A549 (cell line): Measurements from ENCODE around the gene PHEX. TPM values are rescaled to one million over a fixed set of nuclear protein-coding genes. Genes with fewer than 3 reads are reported as not detected.

Source experiments
- ATAC-seq, 2 experiments: fragments of 200-7000 bp in 1 of 2; fragments of >200 bp in 1 of 2; cut with Nextera tagmentation in 1 of 2; cut with Tn5 transposase in 1 of 2; 3 replicates each; pipeline versions ENCODE4 v1.8.0 to v1.9.1; 2018 to 2020; ENCODE audit warnings: mild to moderate bottlenecking in 1 of 2, moderate library complexity in 1 of 2
- CTCF ChIA-PET: fragments of 300-600 bp; sonication (Branson Sonifier 250); formaldehyde crosslinking; extraction: SDS; loops from one replicate; lab custom pipeline; 2021; ENCODE audit warnings: antibody characterized with exemption, inconsistent platforms; lab: Yijun Ruan, JAX
- POLR2A ChIA-PET: fragments of 350-600 bp; formaldehyde crosslinking; extraction: SDS; loops from one replicate; lab custom pipeline; 2021; ENCODE audit warnings: antibody characterized with exemption, inconsistent platforms; lab: Yijun Ruan, JAX
- DNase-seq, 2 experiments: peaks; one replicate each; pipeline versions ENCODE4 v3.0.0 to v3.0.0-alpha.2; 2011 to 2016; ENCODE audit warnings: low read depth in 1 of 2, low spot score in 1 of 2
- FAIRE-seq: peaks from 2 replicates; lab custom pipeline; 2011; peaks lifted over from hg19 to GRCh38; lab: Jason Lieb, UNC
- H3K27ac ChIP-seq, 2 experiments: fragments of >200 bp; sonication (Bioruptor Twin); formaldehyde crosslinking; 3 replicates each; pipeline ENCODE4 v1.5.1; 2016 to 2017
- H3K4me1 ChIP-seq: fragments of >200 bp; sonication (Bioruptor Twin); formaldehyde crosslinking; 3 replicates; pipeline ENCODE4 v1.6.1; 2016
- H3K4me2 ChIP-seq: fragments of >200 bp; sonication (Bioruptor Twin); formaldehyde crosslinking; 3 replicates; pipeline ENCODE4 v1.6.1; 2016
- H3K4me3 ChIP-seq: fragments of >200 bp; sonication (Bioruptor Twin); formaldehyde crosslinking; 3 replicates; pipeline ENCODE4 v1.5.1; 2016
- H3K9me3 ChIP-seq: fragments of >200 bp; sonication (Bioruptor Twin); formaldehyde crosslinking; 3 replicates; pipeline ENCODE4 v1.6.1; 2016
- ATOH8 ChIP-seq: fragments of 250-450 bp; sonication (Bioruptor Pico); IDR thresholded peaks from 2 replicates; pipeline ENCODE4 v1.5.0; 2020; ENCODE audit warnings: low read depth, mild to moderate bottlenecking, moderate library complexity
- CBX8 ChIP-seq: fragments of 200-600 bp; sonication (generic); IDR thresholded peaks from 2 replicates; pipeline ENCODE4 v1.6.1; 2016
- CHD4 ChIP-seq: fragments of 200-600 bp; sonication (generic); IDR thresholded peaks from 2 replicates; pipeline ENCODE4 v1.6.1; 2016; ENCODE audit warnings: antibody characterized with exemption, mild to moderate bottlenecking, borderline replicate concordance
- ELK1 ChIP-seq: fragments of 150-350 bp; IDR thresholded peaks from 2 replicates; pipeline ENCODE4 v1.6.1; 2014; ENCODE audit warnings: low read depth, mild to moderate bottlenecking, low read length
- EP300 ChIP-seq, 2 experiments: fragments of >200 bp; sonication (Bioruptor Twin); formaldehyde crosslinking; IDR thresholded peaks; 2 replicates in 1 of 2; 3 replicates in 1 of 2; pipeline ENCODE4 v1.6.1; 2016 to 2017
- FOSL2 ChIP-seq, 2 experiments: fragments of 450-650 bp in 1 of 2; fragments of >200 bp in 1 of 2; sonication (Bioruptor Twin) in 1 of 2; formaldehyde crosslinking; IDR thresholded peaks; 2 replicates each; pipeline versions ENCODE4 v1.5.0 to v1.6.1; 2016 to 2020; ENCODE audit warnings: mild to moderate bottlenecking in 1 of 2, moderate library complexity in 1 of 2
- FOXS1 ChIP-seq: fragments of 250-450 bp; sonication (Bioruptor Pico); IDR thresholded peaks from 2 replicates; pipeline ENCODE4 v1.5.0; 2020; ENCODE audit warnings: mild to moderate bottlenecking, moderate library complexity
- HOXA7 ChIP-seq: fragments of 250-450 bp; sonication (Bioruptor Pico); IDR thresholded peaks from 2 replicates; pipeline ENCODE4 v1.5.0; 2020; ENCODE audit warnings: mild to moderate bottlenecking, moderate library complexity
- HOXB5 ChIP-seq: fragments of 250-450 bp; sonication (Bioruptor Pico); IDR thresholded peaks from 2 replicates; pipeline ENCODE4 v1.5.0; 2020; ENCODE audit warnings: mild to moderate bottlenecking, moderate library complexity
- MAFK ChIP-seq: fragments of 450-650 bp; IDR thresholded peaks from 2 replicates; pipeline ENCODE4 v1.6.1; 2014; ENCODE audit not compliant: partially characterized antibody
- MYC ChIP-seq: IDR thresholded peaks from 2 replicates; pipeline ENCODE4 v1.6.1; 2012; ENCODE audit warnings: mild to moderate bottlenecking, inconsistent platforms, low read length, improper control_type of control experiment, borderline replicate concordance
- NFE2L2 ChIP-seq: fragments of 150-350 bp; conservative IDR thresholded peaks from 2 replicates; pipeline ENCODE4 v1.6.1; 2014; ENCODE audit warnings: low read length
- NPAS2 ChIP-seq: fragments of 250-450 bp; sonication (Bioruptor Pico); IDR thresholded peaks from 2 replicates; pipeline ENCODE4 v1.8.0; 2022; ENCODE audit warnings: mild to moderate bottlenecking, moderate library complexity, borderline replicate concordance
- NR3C1 ChIP-seq: fragments of >200 bp; sonication (Bioruptor Twin); formaldehyde crosslinking; IDR thresholded peaks from 3 replicates; pipeline ENCODE4 v1.6.1; 2017
- POLR2AphosphoS2 ChIP-seq: conservative IDR thresholded peaks from 2 replicates; pipeline ENCODE4 v1.6.1; 2012; ENCODE audit warnings: low read length, improper control_type of control experiment, inconsistent platforms
- RARB ChIP-seq: fragments of 250-450 bp; sonication (Bioruptor Pico); IDR thresholded peaks from 2 replicates; pipeline ENCODE4 v1.8.0; 2021; ENCODE audit warnings: mild to moderate bottlenecking, moderate library complexity
- REST ChIP-seq: fragments of 200-600 bp; sonication (generic); IDR thresholded peaks from 2 replicates; pipeline ENCODE4 v1.6.1; 2016; ENCODE audit warnings: antibody characterized with exemption, mild to moderate bottlenecking, moderate library complexity
- RNF2 ChIP-seq: fragments of 200-600 bp; sonication (generic); IDR thresholded peaks from 2 replicates; pipeline ENCODE4 v1.6.1; 2016; ENCODE audit warnings: low read depth, mild to moderate bottlenecking, antibody characterized with exemption, moderate library complexity, borderline replicate concordance
- TFCP2L1 ChIP-seq: fragments of 250-450 bp; sonication (Bioruptor Pico); IDR thresholded peaks from 2 replicates; pipeline ENCODE4 v1.5.0; 2021; ENCODE audit warnings: mild to moderate bottlenecking
- ZNF302 ChIP-seq: fragments of 250-450 bp; sonication (Bioruptor Pico); IDR thresholded peaks from 2 replicates; pipeline ENCODE4 v1.9.0; 2021; ENCODE audit warnings: inconsistent platforms, mild to moderate bottlenecking, moderate library complexity
- WGBS: methylation state at CpG from one replicate; pipeline ENCODE4 v1.1.6; 2017; ENCODE audit errors: missing lambda C conversion rate; 5-methylcytosine and 5-hydroxymethylcytosine counted together
- polyA plus RNA-seq, 4 experiments: library from polyadenylated mRNA; depleted of rRNA in 3 of 4; stranded (reverse); fragments of >200 nt; fragmentation: RNase III in 1 of 4; extraction: RNeasy Plus Mini Kit Qiagen cat#74134 plus additional on column Dnase treatment in 1 of 4; gene quantifications; 2 replicates in 3 of 4; 3 replicates in 1 of 4; pipeline ENCODE4 v1.2.3, GENCODE V29; 2011 to 2017

PHEX gene
- polyA plus RNA-seq, 2 of the 4 experiments (the other 2 are of a cell fraction): 0.28 to 0.98 TPM

- H3K4me1 ChIP-seq: peaks cover 6% of the 10 kb centered on the region; the same call in 1 of the 3 replicates
- CTCF ChIA-PET: interaction anchor here (0.8 to 1.7 kb wide), 2 partner anchors 29 to 178 kb away, joined by 3 read pairs; no protein-coding TSS in a partner anchor
- ATAC-seq (no peak), DNase-seq (no peak)
- H3K27ac ChIP-seq: no peak overlapping the region
- H3K9me3 ChIP-seq: no peaks in the 10 kb centered on the region; the same call in 2 of the 3 replicates
- TF ChIP-seq NFE2L2 (no peak), RARB (CRISPR knock-in tag) (no peak), ZNF302 (CRISPR knock-in tag) (no peak), EP300 (IDR thresholded peaks at IDR 0.05) (no peak), FOXS1 (CRISPR knock-in tag) (no peak), POLR2AphosphoS2 (no peak), REST (no peak), HOXA7 (no peak), ATOH8 (CRISPR knock-in tag) (no peak), CBX8 (no peak), CHD4 (no peak), MYC (no peak), RNF2 (no peak)
- TF ChIP-seq, all 56 proteins: peak for 0
- no peak for FAIRE-seq
- no peak overlapping the region for H3K4me2 ChIP-seq
- 85% methylated on average over 3 of the region's 3 CpGs for WGBS
- H3K4me3 ChIP-seq: no peak overlapping the region
- POLR2A ChIA-PET: no interaction called here
Observed at GRCh38 chrX:22163326-22163725, 131.2 kb downstream of the PHEX start.

- Histone ChIP-seq H3K4me3 (no peak overlapping the region), H3K9me3 (no peaks in the 10 kb centered on the region; the same call in 2 of the 3 replicates), H3K4me1 (peaks cover 6% of the 10 kb centered on the region; the same call in 1 of the 3 replicates), H3K4me2 (no peak overlapping the region; the same call in 2 of the 3 replicates), H3K27ac (no peak overlapping the region)
- ATAC-seq (peak in 1 of 2 experiments; percentile 51; a peak in 3 of 6 replicates), DNase-seq (peak in 1 of 2 experiments; percentile 27), FAIRE-seq (peak; percentile 80)
- 43% methylated on average over 3 of the region's 3 CpGs for WGBS
- TF ChIP-seq NR3C1 (no peak), RARB (CRISPR knock-in tag) (no peak), TFCP2L1 (CRISPR knock-in tag) (no peak), HOXB5 (no peak), NPAS2 (CRISPR knock-in tag) (no peak), MAFK (no peak), FOSL2 (IDR thresholded peaks at IDR 0.05) (no peak), FOSL2 (CRISPR knock-in tag; IDR thresholded peaks at IDR 0.05) (no peak), ELK1 (no peak)
- ChIA-PET CTCF (interaction anchor here (1.5 kb wide), 1 partner anchor 29 kb away, joined by 4 read pairs; no protein-coding TSS in a partner anchor), POLR2A (no interaction called here)
Observed at GRCh38 chrX:22164770-22165388, 132.8 kb downstream of the PHEX start.
